HG03095 (cell line): Measurements from ENCODE around the gene PLLP.

Source experiments
- ATAC-seq: cut with Tn5 transposase; IDR thresholded peaks from one replicate; pipeline ENCODE4 v1.9.1; 2021; ENCODE audit warnings: moderate library complexity; ENCODE audit not compliant: unreplicated experiment

The PLLP gene

DNA sequence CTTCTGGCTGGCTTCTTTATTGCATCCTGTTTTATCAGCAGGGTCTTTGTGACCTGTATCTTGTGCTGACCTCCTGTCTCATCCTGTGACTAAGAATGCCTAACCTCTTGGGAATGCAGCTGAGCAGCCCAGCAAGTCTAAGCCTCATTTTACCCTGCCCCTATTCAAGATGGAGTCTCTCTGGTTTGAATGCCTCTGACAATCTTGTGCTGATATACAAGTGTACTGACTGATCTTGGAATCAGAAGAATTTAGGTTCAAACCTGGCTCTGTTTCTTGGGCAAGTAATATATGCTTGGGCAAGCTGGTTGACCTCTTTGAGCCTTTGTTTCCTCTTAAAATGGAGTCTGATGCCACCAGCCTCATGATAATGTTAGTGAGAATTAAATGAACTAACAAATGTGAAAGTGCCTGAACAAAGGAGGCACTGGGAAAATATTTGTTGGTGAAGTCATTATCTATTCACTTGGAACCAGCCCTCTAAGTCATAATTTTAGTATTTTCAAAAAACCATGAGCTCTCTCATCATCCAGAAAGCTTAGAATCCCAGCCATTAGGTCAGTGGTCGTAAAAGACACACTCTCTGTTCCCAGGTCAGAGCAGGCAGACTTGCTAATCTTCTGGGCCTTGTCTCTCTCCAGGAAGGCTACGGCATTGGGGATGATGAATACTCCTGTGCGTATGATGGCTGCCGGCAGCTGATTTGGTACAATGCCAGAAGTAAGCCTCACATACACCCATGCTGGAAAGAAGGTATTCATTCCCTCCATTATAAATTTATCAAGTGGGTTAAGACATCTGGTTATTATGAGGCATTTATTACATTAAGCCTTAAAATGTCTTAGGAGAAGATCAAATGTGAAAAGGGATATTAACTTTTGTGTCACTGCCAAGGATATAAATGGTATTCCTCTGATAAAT is 57.5 kb downstream of the PLLP start:
- ATAC-seq: no peak

DNA sequence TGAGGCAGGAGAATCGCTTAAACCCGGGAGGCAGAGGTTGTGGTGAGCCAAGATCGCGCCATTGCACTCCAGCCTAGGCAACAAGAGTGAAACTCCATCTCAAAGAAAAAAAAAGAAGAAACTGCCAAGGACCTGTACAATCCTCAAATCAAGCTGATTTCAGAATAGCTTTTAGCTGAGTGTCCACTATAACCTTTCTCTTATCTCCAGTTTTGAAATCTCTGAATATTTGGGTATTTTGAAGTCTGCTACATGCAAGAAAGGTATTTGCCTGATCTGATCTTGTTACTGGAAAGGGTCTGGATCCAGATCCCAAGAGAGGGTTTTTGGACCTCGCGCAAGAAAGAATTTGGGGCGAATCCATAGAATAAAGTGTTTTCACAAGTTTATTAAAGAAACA is 58.5 kb downstream of the PLLP start:
- ATAC-seq: no peak

DNA sequence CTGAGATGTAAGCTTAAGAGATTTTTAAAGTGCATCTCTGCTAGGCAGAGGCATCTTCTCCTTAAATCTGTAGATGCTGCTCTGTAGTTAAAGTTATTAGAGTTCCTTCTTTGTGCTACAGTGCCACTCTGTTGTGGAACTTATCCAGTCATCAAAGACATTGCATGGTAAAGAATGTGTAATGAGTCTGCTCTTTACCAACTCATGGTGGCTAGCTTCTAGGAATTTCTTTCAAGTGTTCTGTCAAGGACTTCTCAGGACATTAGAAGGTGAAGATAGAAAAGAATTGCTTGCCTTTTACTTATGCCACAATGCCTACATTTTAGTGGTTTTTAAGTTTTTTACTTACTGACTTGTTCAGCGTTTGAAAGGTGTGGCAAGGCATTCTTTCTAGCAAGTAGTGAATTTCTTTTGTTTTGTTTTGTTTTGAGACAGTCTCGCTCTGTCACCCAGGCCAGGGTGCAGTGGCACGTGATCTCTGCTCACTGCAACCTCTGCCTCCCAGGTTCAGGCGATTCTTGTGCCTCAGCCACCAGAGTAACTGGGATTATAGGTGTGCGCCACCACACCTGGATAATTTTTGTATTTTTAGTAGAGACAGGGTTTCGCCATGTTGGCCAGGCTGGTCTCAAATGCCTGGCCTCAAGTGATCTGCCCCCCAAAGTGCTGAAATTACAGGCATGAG is 59.7 kb downstream of the PLLP start:
- ATAC-seq: no peak

DNA sequence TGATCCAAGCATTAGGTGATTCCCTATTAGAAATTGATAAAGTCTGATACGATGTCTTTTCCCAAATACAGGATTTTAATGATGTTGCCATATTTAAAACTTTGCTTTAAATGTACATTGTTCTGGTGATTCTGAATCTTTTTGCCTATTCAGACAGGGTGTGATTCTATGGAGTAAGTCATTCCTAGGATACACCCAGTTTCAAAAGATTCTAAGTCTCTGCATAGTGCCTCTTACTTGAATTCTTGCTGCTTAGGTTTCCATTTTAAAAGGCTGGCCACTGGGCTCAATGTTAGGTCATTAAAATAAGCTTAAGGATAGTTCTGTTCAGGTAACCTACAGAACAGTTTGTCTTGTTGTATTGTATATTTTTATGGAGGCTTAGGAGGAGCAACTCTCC is 61.4 kb downstream of the PLLP start:
- no peak for ATAC-seq

DNA sequence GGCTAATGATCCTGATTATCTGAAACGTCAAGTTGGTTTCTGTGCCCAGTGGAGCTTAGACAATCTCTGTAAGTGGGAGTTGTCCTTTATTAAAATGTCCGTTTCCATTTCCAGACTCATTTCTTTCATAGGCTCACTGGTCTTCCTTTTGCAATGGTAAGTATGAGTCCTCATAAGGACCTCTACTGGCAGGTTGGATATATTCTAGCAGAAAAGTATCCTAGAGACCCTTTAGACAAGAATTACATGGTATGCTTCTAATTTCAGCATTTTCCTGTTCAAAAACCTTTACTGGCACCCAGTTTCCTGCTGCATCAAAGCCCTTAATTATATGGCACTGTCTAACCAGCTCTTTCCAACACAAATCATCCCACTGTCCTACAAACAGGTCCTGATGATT is 67.5 kb downstream of the PLLP start:
- no peak for ATAC-seq

DNA sequence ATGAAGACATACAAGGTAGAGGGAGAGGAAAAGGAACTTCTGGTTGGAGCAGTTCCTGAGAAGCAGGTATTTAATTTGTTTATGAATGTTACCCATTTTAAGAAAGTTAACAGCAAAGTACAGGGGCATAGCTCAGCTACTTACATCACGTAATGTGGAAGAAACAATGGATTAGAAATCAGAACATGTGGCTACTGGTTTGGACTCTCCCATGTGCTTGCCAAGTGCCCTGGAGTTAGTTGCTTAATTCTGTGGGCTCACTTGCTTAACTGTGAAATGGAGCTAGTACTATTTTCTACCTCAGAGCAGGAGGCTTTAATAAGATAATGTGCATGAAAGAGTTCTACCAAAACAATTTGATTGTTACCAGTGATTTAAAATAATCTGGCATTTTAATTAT is 71.0 kb downstream of the PLLP start:
- no peak for ATAC-seq

DNA sequence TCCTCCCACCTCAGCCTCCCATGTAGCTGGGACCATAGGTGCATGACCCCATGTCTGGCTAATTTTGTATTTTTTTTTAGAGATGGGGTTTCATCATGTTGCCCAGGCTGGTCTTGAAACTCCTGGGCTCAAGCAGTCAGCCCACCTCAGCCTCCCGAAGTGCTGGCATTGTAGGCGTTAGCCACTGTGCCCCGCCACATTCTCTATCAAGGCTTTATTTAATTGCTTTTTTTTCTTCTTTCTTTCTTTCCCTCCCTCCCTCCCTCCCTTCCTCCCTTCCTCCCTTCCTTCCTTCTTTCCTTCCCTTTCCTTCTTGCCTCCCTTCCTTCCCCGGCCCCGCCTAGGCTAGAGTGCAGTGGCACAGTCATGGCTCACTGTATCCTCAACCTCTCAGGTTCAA is 74.7 kb downstream of the PLLP start:
- no peak for ATAC-seq

DNA sequence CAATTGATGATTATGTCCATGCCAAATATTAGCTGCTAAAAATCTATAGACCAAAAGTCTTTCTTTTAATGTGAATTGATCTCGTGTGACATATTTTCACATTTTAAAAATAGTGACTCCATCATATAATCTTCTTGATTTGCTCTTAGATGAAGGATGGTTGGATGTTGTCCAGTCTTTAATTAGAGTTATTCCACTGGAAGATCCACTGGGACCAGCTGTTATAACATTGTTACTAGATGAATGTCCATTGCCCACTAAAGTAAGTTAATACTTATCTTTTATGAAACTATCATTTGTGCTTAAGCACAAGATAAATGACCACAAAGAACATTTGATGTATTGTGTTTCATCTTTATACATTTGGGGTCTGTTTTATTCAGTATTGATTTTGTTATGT is 75.5 kb downstream of the PLLP start:
- no peak for ATAC-seq
